GM12878 (cell line): ENCODE data around the gene ZNF276. TPM values are rescaled to one million over a fixed set of nuclear protein-coding genes. Genes with fewer than 3 reads are reported as not detected.

ENCODE experiments used
- BACH1 ChIP-seq: fragments of 450-650 bp; IDR thresholded peaks from 2 replicates; pipeline ENCODE4 v1.6.1; 2017; ENCODE audit warnings: mild to moderate bottlenecking, borderline replicate concordance
- BMI1 ChIP-seq: fragments of 450-650 bp; IDR thresholded peaks from 2 replicates; pipeline ENCODE4 v1.6.1; 2016; ENCODE audit warnings: mild to moderate bottlenecking, moderate library complexity, borderline replicate concordance
- CBFB ChIP-seq: IDR thresholded peaks from 2 replicates; pipeline ENCODE4 v1.6.1; 2016; ENCODE audit warnings: antibody characterized with exemption, low read depth
- CBX3 ChIP-seq: fragments of 200-600 bp; sonication (generic); IDR thresholded peaks from 2 replicates; pipeline ENCODE4 v1.6.1; 2016; ENCODE audit warnings: low read depth, borderline replicate concordance
- CHD2 ChIP-seq: IDR thresholded peaks from 2 replicates; pipeline ENCODE4 v1.6.1; 2011; ENCODE audit warnings: low read depth, low read length, improper control_type of control experiment, borderline replicate concordance
- CHD4 ChIP-seq: fragments of 200-600 bp; sonication (generic); IDR thresholded peaks from 2 replicates; pipeline ENCODE4 v1.6.1; 2016; ENCODE audit warnings: mild to moderate bottlenecking
- E2F4 ChIP-seq: IDR thresholded peaks from 2 replicates; pipeline ENCODE4 v1.6.1; 2012; ENCODE audit warnings: low read depth, low read length, improper control_type of control experiment
- EGR1 ChIP-seq, 2 experiments: IDR thresholded peaks; 1 replicate in 1 of 2; 2 replicates in 1 of 2; pipeline ENCODE4 v1.6.1; 2011 to 2012; ENCODE audit warnings: low read depth in 2 of 2, low read length in 2 of 2, borderline replicate concordance in 1 of 2, mild to moderate bottlenecking in 1 of 2, moderate library complexity in 1 of 2
- EZH2 ChIP-seq: IDR thresholded peaks from 2 replicates; pipeline ENCODE4 v1.6.1; 2012; ENCODE audit warnings: low read depth, mild to moderate bottlenecking, control low read depth, inconsistent platforms, low read length, borderline replicate concordance; ENCODE audit not compliant: control insufficient read depth
- HDAC2 ChIP-seq: fragments of 200-600 bp; sonication (generic); IDR thresholded peaks from 2 replicates; pipeline ENCODE4 v1.6.1; 2017
- HDAC6 ChIP-seq: fragments of 200-600 bp; sonication (generic); IDR thresholded peaks from one replicate; pipeline ENCODE4 v1.8.0; 2017; ENCODE audit warnings: antibody characterized with exemption; ENCODE audit not compliant: unreplicated experiment
- HSF1 ChIP-seq: fragments of 150-350 bp; IDR thresholded peaks from 2 replicates; pipeline ENCODE4 v1.6.1; 2014; ENCODE audit warnings: mild to moderate bottlenecking, low read depth, low read length
- JUND ChIP-seq: IDR thresholded peaks from 2 replicates; pipeline ENCODE4 v1.6.1; 2012; ENCODE audit warnings: low read depth, mild to moderate bottlenecking, low read length, improper control_type of control experiment, moderate library complexity
- NR2C1 ChIP-seq: fragments of 450-650 bp; IDR thresholded peaks from 2 replicates; pipeline ENCODE4 v1.6.1; 2017; ENCODE audit warnings: antibody characterized with exemption, mild to moderate bottlenecking, moderate library complexity
- NR2C2 ChIP-seq: IDR thresholded peaks from 2 replicates; pipeline ENCODE4 v1.6.1; 2011; ENCODE audit warnings: borderline replicate concordance, low read depth; ENCODE audit not compliant: control insufficient read depth, insufficient read length
- PAX8 ChIP-seq: fragments of 450-650 bp; IDR thresholded peaks from 2 replicates; pipeline ENCODE4 v1.6.1; 2017; ENCODE audit warnings: mild to moderate bottlenecking, moderate library complexity
- POLR2AphosphoS2 ChIP-seq: IDR thresholded peaks from 2 replicates; pipeline ENCODE4 v1.6.1; 2011; ENCODE audit warnings: low read depth, mild to moderate bottlenecking, low read length, improper control_type of control experiment, moderate library complexity
- RB1 ChIP-seq: fragments of 450-650 bp; formaldehyde crosslinking; IDR thresholded peaks from 2 replicates; pipeline ENCODE4 v1.6.1; 2017; ENCODE audit warnings: mild to moderate bottlenecking, borderline replicate concordance
- RBBP5 ChIP-seq: fragments of 200-600 bp; sonication (generic); conservative IDR thresholded peaks from 2 replicates; pipeline ENCODE4 v1.6.1; 2016
- SMARCA5 ChIP-seq: fragments of 450-650 bp; IDR thresholded peaks from 2 replicates; pipeline ENCODE4 v1.6.1; 2017; ENCODE audit warnings: mild to moderate bottlenecking
- STAT1 ChIP-seq: fragments of 450-650 bp; conservative IDR thresholded peaks from 2 replicates; pipeline ENCODE4 v1.6.1; 2014; ENCODE audit warnings: antibody characterized with exemption, mild to moderate bottlenecking
- STAT3 ChIP-seq: IDR thresholded peaks from 2 replicates; pipeline ENCODE4 v1.6.1; 2011; ENCODE audit warnings: low read depth, low read length, improper control_type of control experiment
- SUZ12 ChIP-seq: fragments of 200-600 bp; sonication (generic); IDR thresholded peaks from one replicate; pipeline ENCODE4 v1.6.1; 2018; ENCODE audit warnings: antibody characterized with exemption, mild to moderate bottlenecking; ENCODE audit not compliant: unreplicated experiment
- YBX1 ChIP-seq: fragments of 450-650 bp; IDR thresholded peaks from 2 replicates; pipeline ENCODE4 v1.6.1; 2016; ENCODE audit warnings: antibody characterized with exemption
- ZBTB11 ChIP-seq: fragments of 450-650 bp; formaldehyde crosslinking; IDR thresholded peaks from 2 replicates; pipeline ENCODE4 v1.5.0; 2022; ENCODE audit warnings: mild to moderate bottlenecking, missing genetic modification characterization
- ZNF207 ChIP-seq: fragments of 450-650 bp; IDR thresholded peaks from 2 replicates; pipeline ENCODE4 v1.6.1; 2014; ENCODE audit warnings: antibody characterized with exemption, mild to moderate bottlenecking, borderline replicate concordance
- ZNF217 ChIP-seq: fragments of 450-650 bp; IDR thresholded peaks from 2 replicates; pipeline ENCODE4 v1.6.1; 2017; ENCODE audit warnings: antibody characterized with exemption, mild to moderate bottlenecking
- ZNF384 ChIP-seq: IDR thresholded peaks from 2 replicates; pipeline ENCODE4 v1.6.1; 2012; ENCODE audit warnings: low read depth, mild to moderate bottlenecking, low read length, improper control_type of control experiment, borderline replicate concordance
- polyA plus RNA-seq, 11 experiments: library from polyadenylated mRNA; depleted of rRNA in 4 of 11; unstranded in 6 of 11; stranded (reverse) in 5 of 11; fragments of >200 nt; fragmentation: Nextera tagmentation in 4 of 11; fragmentation: Illumina TruSeq in 1 of 11; extraction: Ambion mirVana in 4 of 11; extraction: Trizol in 1 of 11; gene quantifications; 1 replicate in 1 of 11; 2 replicates in 10 of 11; pipeline versions ENCODE4 v1.2.1 to v1.2.3, GENCODE V29; 2011 to 2016; ENCODE audit warnings: inconsistent platforms in 2 of 11, missing spikeins in 2 of 11, low read depth in 1 of 11
- total RNA-seq, 4 experiments: library from RNA; depleted of rRNA in 3 of 4; stranded (reverse); fragments of >200 nt in 3 of 4; fragmentation: Illumina TruSeq in 1 of 4; extraction: Trizol in 1 of 4; gene quantifications; 2 replicates each; pipeline versions ENCODE4 v1.2.1 to v1.2.3, GENCODE V29; 2013 to 2021

The ZNF276 gene
- total and polyA plus RNA-seq, 10 of the 15 experiments (the other 5 are each of a cell fraction or from before 2014, with no cell fraction given): 0.27 to 22.7 (median 8.7) TPM

GRCh38 chr16:89764711-89765201 is 43.4 kb downstream of the ZNF276 start (continued):
- TF ChIP-seq HSF1: 0 out of 2 replicates have a peak, but pooled peaks have one; percentile 15
- no peak for TF ChIP-seq ZNF217
- no peak for TF ChIP-seq E2F4
- no peak for TF ChIP-seq EZH2
- no peak for TF ChIP-seq POLR2AphosphoS2
- no peak for TF ChIP-seq RB1
- no peak for TF ChIP-seq STAT3
- 0 out of 2 replicates have a peak, but pooled peaks have one; percentile 10 for TF ChIP-seq ZNF207
- no peak for TF ChIP-seq HDAC6
- TF ChIP-seq JUND: peak; percentile 86
- no peak for TF ChIP-seq RBBP5
- no peak for TF ChIP-seq HDAC2
- TF ChIP-seq YBX1: no peak
- TF ChIP-seq NR2C1: no peak
- 0 out of 2 replicates have a peak, but pooled peaks have one; percentile 52 for TF ChIP-seq STAT1
- TF ChIP-seq BACH1: peak; percentile 91; the same call in 1 of the 2 replicates
- TF ChIP-seq EGR1 (IDR thresholded peaks at IDR 0.05; ENCODE audit: borderline replicate concordance in 1 of 2, low read depth in 2 of 2, low read length in 2 of 2): no peak; a peak in 1 of 3 replicates
- no peak for TF ChIP-seq CHD4
- TF ChIP-seq ZNF384: no peak
- 0 out of 2 replicates have a peak, but pooled peaks have one; percentile 35 for TF ChIP-seq SMARCA5
- no peak for TF ChIP-seq PAX8
- peak; percentile 58; the same call in 1 of the 2 replicates for TF ChIP-seq BMI1
- TF ChIP-seq CBX3: no peak
- TF ChIP-seq SUZ12: no peak
- TF ChIP-seq CHD2: 0 out of 2 replicates have a peak, but pooled peaks have one; percentile 66
- no peak for TF ChIP-seq ZBTB11 (CRISPR knock-in tag)
- TF ChIP-seq NR2C2: no peak
- 0 out of 2 replicates have a peak, but pooled peaks have one; percentile 40 for TF ChIP-seq CBFB
